Common myeloid progenitor, CD34-positive (primary cell): ENCODE data around the gene GLP2R.

Experiments
- CTCF ChIA-PET: fragments of 350-600 bp; sonication (Branson Sonifier 250); formaldehyde crosslinking; loops from one replicate; lab custom pipeline; 2021; ENCODE audit warnings: antibody characterized with exemption; lab: Charles Lee
- POLR2A ChIA-PET: fragments of 350-600 bp; sonication (Branson Sonifier 250); formaldehyde crosslinking; loops from one replicate; lab custom pipeline; 2021; ENCODE audit warnings: antibody characterized with exemption; lab: Charles Lee
- DNase-seq, 3 donors: peaks; one replicate each; pipeline versions ENCODE4 v3.0.0 to v3.0.0-alpha.2; 2013
- H3K27ac ChIP-seq, 2 experiments: 1 replicate in 1 of 2; 2 replicates in 1 of 2; pipeline ENCODE4 v1.7.0; 2013; ENCODE audit warnings: inconsistent platforms in 2 of 2, low read length in 2 of 2, mild to moderate bottlenecking in 2 of 2, low read depth in 1 of 2, moderate library complexity in 1 of 2; ENCODE audit not compliant: severe bottlenecking in 2 of 2, insufficient read depth in 1 of 2, poor library complexity in 1 of 2
- H3K27me3 ChIP-seq, 5 experiments: replicated peaks in 2 of 5; 1 replicate in 3 of 5; 2 replicates in 2 of 5; pipeline versions ENCODE4 v1.6.1 to v1.7.0; 2013; ENCODE audit warnings: low read length in 4 of 5, mild to moderate bottlenecking in 2 of 5, moderate library complexity in 2 of 5, inconsistent platforms in 1 of 5; ENCODE audit not compliant: insufficient read depth in 5 of 5, control insufficient read depth in 4 of 5
- H3K36me3 ChIP-seq, 4 experiments: 1 replicate in 2 of 4; 2 replicates in 2 of 4; pipeline versions ENCODE4 v1.6.1 to v1.7.0; 2013; ENCODE audit warnings: low read length in 3 of 4, control low read depth in 1 of 4, mild to moderate bottlenecking in 1 of 4; ENCODE audit not compliant: control insufficient read depth in 4 of 4, insufficient read depth in 4 of 4
- H3K4me1 ChIP-seq, 4 experiments: 1 replicate in 3 of 4; 2 replicates in 1 of 4; pipeline versions ENCODE4 v1.6.1 to v1.7.1; 2013; ENCODE audit warnings: low read length in 3 of 4, mild to moderate bottlenecking in 3 of 4, control low read depth in 1 of 4, inconsistent platforms in 1 of 4, moderate library complexity in 1 of 4; ENCODE audit not compliant: control insufficient read depth in 4 of 4, insufficient read depth in 4 of 4; ENCODE audit errors: control extremely low read depth in 1 of 4
- H3K4me3 ChIP-seq, 7 experiments: 1 replicate in 4 of 7; 2 replicates in 3 of 7; pipeline versions ENCODE4 v1.5.1 to v1.7.0; 2013; ENCODE audit warnings: mild to moderate bottlenecking in 7 of 7, low read length in 6 of 7, moderate library complexity in 6 of 7, inconsistent platforms in 2 of 7, low read depth in 2 of 7, control low read depth in 1 of 7; ENCODE audit not compliant: insufficient read depth in 4 of 7, control insufficient read depth in 1 of 7; ENCODE audit errors: extremely low read depth in 1 of 7
- H3K9me3 ChIP-seq, 5 experiments: 1 replicate in 4 of 5; 2 replicates in 1 of 5; pipeline versions ENCODE4 v1.6.1 to v1.7.1; 2013; ENCODE audit warnings: low read length in 4 of 5, mild to moderate bottlenecking in 2 of 5, inconsistent platforms in 1 of 5, low read depth in 1 of 5, moderate library complexity in 1 of 5; ENCODE audit not compliant: control insufficient read depth in 4 of 5, insufficient read depth in 2 of 5; ENCODE audit errors: control extremely low read depth in 1 of 5
- WGBS: methylation state at CpG from one replicate; pipeline ENCODE4 v1.1.5; 2013; ENCODE audit not compliant: insufficient coverage; 5-methylcytosine and 5-hydroxymethylcytosine counted together

The GLP2R gene

DNA sequence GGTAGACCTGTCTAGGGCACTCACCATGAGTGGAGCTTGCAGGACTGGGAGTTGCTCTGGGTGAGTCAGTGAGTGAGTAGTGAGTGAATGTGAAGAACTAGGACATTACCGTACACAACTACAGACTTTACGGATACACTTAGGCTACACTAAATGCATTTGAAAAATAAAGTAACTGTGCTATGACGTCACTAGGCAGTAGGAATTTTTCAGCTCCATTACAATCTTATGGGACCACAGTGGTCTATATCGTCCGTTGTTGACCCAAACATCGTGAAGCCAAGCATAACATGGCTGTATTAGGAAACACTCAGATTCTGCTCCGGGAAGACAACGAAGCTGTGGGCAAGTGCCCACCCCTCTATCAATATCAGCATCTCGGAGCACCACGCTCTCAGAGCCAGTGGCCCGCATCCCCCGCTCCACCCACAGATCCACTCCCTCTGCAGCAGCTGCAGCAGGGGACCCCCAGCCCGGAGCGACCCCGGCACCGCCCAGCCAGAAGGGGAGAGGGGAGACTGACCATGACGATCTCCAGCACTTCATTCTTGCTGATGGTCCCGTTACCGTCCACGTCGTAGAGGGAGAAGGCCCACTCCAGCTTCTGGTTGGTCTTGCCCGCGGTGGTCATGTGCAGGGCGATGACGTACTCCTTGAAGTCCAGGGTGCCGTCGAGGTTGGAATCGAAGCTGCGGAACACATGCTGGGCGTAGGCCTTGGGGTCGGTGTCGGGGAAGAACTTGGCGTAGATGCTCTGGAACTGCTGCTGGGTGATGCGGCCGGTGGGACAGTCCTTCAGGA, 78.8 kb downstream of the GLP2R start:
- WGBS = 97% methylated on average over 33 of the region's 35 CpGs
- Histone ChIP-seq H3K27me3 (peaks cover 0 to 34% (median 2%) of the 10 kb centered on the region in 5 experiments), H3K4me1 (no peaks in the 10 kb centered on the region), H3K36me3 (no peaks in the 10 kb centered on the region), H3K4me3 (no peak overlapping the region), H3K9me3 (no peaks in the 10 kb centered on the region), H3K27ac (no peak overlapping the region)
- POLR2A ChIA-PET = no interaction called here
- DNase-seq = no peak
- CTCF ChIA-PET = interaction anchor here (1.1 kb wide), 1 partner anchor 24 kb away, joined by 3 read pairs; no protein-coding TSS in a partner anchor

GRCh38 chr17:9905078-9905415, 79.3 kb downstream of the GLP2R start, which contains the start of gene RCVRN:
TSS of gene RCVRN (minus strand) at chr17:9905271. CDS start at chr17:9905180, 91 bp downstream.
- ChIA-PET CTCF (interaction anchor here (1.1 kb wide), 1 partner anchor 24 kb away, joined by 3 read pairs; no protein-coding TSS in a partner anchor), POLR2A (no interaction called here)
- H3K4me1 ChIP-seq = no peaks in the 10 kb centered on the region
- no peaks in the 10 kb centered on the region for H3K9me3 ChIP-seq
- H3K27me3 ChIP-seq = peaks cover 0 to 30% (median 2%) of the 10 kb centered on the region in 5 experiments
- no peak for DNase-seq
- H3K27ac ChIP-seq = no peak within 1 kb of the TSS
- no peaks in the 10 kb centered on the region for H3K36me3 ChIP-seq
- 99% methylated on average over 10 of the region's 11 CpGs for WGBS
- H3K4me3 ChIP-seq = no peak within 1 kb of the TSS

- peaks cover 0 to 22% (median 2%) of the 10 kb centered on the region in 5 experiments for H3K27me3 ChIP-seq
- H3K27ac ChIP-seq = no peak overlapping the region
- no peaks in the 10 kb centered on the region for H3K4me1 ChIP-seq
- DNase-seq = peak; percentile 10 to 44 (median 40)
- H3K36me3 ChIP-seq = no peaks in the 10 kb centered on the region
- POLR2A ChIA-PET = no interaction called here
- H3K4me3 ChIP-seq = no peak overlapping the region
- no peaks in the 10 kb centered on the region for H3K9me3 ChIP-seq
- 58% methylated on average over 2 of the region's 4 CpGs for WGBS
- CTCF ChIA-PET = no interaction called here
These were observed 80.2 kb downstream of the GLP2R start for GRCh38 chr17:9905902-9906301.

- ChIA-PET POLR2A (no interaction called here), CTCF (no interaction called here)
- Histone ChIP-seq H3K36me3 (no peaks in the 10 kb centered on the region), H3K4me1 (no peaks in the 10 kb centered on the region), H3K4me3 (no peak overlapping the region), H3K27me3 (peaks cover 0 to 15% (median 0%) of the 10 kb centered on the region in 5 experiments), H3K27ac (no peak overlapping the region), H3K9me3 (no peaks in the 10 kb centered on the region)
- no peak for DNase-seq
- WGBS = 95% methylated on average over 13 of the region's 14 CpGs
These were observed 80.9 kb downstream of the GLP2R start for GRCh38 chr17:9906616-9907015.

DNA sequence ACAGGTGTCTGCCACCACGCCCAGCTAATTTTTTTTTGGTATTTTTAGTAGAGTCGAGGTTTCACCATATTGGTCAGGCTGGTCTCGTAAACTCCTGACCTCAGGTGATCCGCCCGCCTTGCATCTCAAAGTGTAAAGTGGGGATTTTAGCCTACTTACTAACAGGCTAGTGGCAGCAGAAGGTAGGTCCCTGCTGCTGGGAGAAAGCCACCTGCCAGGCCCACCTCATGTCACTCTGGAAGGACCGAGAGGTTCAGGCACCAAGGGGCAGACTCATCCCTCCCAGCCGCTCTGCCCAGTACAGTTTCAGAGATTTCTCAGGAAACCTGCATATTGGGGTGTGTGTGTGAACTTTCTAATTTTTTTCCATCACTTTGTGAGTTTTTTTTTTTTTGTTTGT, 81.4 kb downstream of the GLP2R start:
- 85% methylated on average over 7 of the region's 7 CpGs for WGBS
- ChIA-PET POLR2A (no interaction called here), CTCF (no interaction called here)

DNA sequence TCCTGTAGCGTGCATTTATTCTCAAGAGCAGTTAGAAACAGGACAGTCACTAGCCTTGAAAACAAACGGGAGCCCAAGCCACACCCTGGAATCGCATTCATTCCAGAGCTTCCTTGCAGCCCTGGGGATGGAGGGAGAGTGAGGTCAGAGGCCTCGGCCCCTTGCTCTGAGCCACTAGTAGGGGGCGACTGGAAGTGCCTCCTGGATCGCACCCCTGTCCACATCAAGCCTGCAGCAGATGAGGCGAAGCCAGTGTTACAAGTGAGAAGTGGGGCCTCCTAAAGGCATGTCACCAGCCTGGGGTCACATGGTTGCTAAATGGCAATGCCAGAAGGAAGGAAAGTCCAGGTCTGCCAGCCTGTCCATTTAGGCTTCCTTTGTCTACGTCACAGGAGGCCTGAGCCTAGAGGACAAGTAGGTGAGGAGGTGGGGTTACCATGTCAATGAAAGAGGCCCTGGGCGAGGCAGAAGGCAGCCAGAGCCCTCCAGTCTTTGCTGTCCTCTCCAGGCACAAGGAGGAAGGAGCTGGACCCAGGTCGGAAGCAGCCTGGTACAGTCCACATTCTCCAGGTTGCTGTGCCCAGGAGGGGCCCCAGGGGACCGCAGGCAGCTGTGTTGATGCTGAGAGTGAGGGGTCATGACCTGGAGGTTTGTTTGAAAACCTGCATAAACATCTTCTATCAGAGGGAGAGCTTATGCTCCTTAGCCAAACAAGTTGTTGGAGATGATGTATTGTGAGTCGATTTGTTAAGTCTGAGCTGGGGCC, 82.3 kb downstream of the GLP2R start:
- POLR2A ChIA-PET = no interaction called here

More for the DNA sequence above, 81.4 kb downstream of the GLP2R start:
- H3K36me3 ChIP-seq = no peaks in the 10 kb centered on the region
- no peak for DNase-seq
- no peaks in the 10 kb centered on the region for H3K4me1 ChIP-seq
- no peaks in the 10 kb centered on the region for H3K9me3 ChIP-seq
- no peak overlapping the region for H3K4me3 ChIP-seq
- no peak overlapping the region for H3K27ac ChIP-seq
- H3K27me3 ChIP-seq = peaks cover 0 to 9% (median 0%) of the 10 kb centered on the region in 5 experiments

DNA sequence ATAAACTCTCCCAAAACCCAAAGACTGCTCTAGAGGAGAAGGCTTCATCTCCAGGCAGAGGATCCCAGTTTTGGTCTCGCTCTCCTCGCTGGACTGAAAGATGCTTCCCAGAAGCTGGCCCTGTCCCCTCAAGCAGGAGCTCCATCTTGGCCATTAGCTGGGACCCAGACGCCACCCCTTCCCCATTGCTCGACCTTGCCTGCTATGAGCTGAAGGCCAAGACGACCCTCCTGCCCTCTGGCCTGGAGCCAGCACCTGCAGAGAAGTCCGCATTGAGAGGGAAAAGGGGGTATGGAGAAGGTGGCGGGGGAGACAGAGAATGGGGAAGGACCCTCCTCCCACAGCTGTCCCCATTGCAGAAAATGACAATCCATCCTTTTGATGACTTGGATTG, 82.9 kb downstream of the GLP2R start:
- 84% methylated on average over 6 of the region's 7 CpGs for WGBS
- H3K36me3 ChIP-seq = no peaks in the 10 kb centered on the region
- no peaks in the 10 kb centered on the region for H3K9me3 ChIP-seq
- H3K4me3 ChIP-seq = no peak overlapping the region
- H3K27me3 ChIP-seq = peaks cover 0 to 8% (median 0%) of the 10 kb centered on the region in 5 experiments
- H3K27ac ChIP-seq = no peak overlapping the region
- H3K4me1 ChIP-seq = no peaks in the 10 kb centered on the region
- POLR2A ChIA-PET = no interaction called here
- no peak for DNase-seq
- CTCF ChIA-PET = no interaction called here

More for the DNA sequence above, 82.3 kb downstream of the GLP2R start:
- Histone ChIP-seq H3K27me3 (peaks cover 0 to 8% (median 0%) of the 10 kb centered on the region in 5 experiments), H3K9me3 (no peaks in the 10 kb centered on the region), H3K36me3 (no peaks in the 10 kb centered on the region), H3K4me1 (no peaks in the 10 kb centered on the region), H3K4me3 (no peak overlapping the region), H3K27ac (no peak overlapping the region)
- CTCF ChIA-PET = no interaction called here
- WGBS = 76% methylated on average over 10 of the region's 12 CpGs
- no peak for DNase-seq
